ENCODE results near the gene FUT8.
"Not testable (repeated sequence)": the region's sequence is repeated elsewhere in the genome, so short reads cannot be mapped to it uniquely, and the experiment has no call there.

GRCh38 chr14:65467926-65468325, 55.4 kb downstream of the FUT8 start:
- not testable (repeated sequence) for TF ChIP-seq CTCF (IDR thresholded peaks at IDR 0.05; ENCODE audit: borderline replicate concordance, extremely low read depth, low read length, poor library complexity, severe bottlenecking); EZH2 (IDR thresholded peaks at IDR 0.05; ENCODE audit: borderline replicate concordance, low read depth, low read length, severe bottlenecking)

Data from DND-41 (cell line).